ENCODE data around the gene MAPK10. TPM values are rescaled to one million over a fixed set of nuclear protein-coding genes. Genes with fewer than 3 reads are reported as not detected.

Gene MAPK10
- polyA plus RNA-seq, 3 donors = 0.36 TPM; not detected in 2

DNA sequence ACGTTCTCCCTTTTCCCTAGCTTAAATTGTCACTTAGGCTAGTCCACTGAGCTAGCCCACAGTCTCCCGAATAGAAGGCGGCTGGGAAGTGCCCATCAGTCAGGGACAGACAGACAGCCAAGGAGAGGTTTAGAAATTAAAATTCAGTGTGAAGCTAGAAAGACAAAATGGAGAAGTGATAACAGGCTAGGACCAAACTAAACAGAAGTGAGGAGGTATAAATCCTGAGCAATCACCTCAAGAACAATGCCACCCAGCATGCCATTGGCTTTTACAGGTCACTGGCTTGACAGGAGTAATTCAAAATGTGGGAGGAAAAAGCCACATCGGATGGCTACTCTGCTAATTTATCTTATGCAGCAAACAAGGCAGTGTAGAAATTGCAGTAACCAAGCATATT is 138.9 kb downstream of the MAPK10 start:
- no peak overlapping the region for H3K27ac ChIP-seq (ENCODE audit: low read depth in 1 of 2, low read length in 2 of 2)
- no peaks in the 10 kb centered on the region for H3K79me2 ChIP-seq (ENCODE audit: insufficient read depth, low read length)
- H3K27me3 Mint-ChIP-seq (ENCODE audit: low read depth in 3 of 3) = peaks cover 0 to 2% (median 0%) of the 10 kb centered on the region in 3 donors
- TF ChIP-seq, protein P1, sequence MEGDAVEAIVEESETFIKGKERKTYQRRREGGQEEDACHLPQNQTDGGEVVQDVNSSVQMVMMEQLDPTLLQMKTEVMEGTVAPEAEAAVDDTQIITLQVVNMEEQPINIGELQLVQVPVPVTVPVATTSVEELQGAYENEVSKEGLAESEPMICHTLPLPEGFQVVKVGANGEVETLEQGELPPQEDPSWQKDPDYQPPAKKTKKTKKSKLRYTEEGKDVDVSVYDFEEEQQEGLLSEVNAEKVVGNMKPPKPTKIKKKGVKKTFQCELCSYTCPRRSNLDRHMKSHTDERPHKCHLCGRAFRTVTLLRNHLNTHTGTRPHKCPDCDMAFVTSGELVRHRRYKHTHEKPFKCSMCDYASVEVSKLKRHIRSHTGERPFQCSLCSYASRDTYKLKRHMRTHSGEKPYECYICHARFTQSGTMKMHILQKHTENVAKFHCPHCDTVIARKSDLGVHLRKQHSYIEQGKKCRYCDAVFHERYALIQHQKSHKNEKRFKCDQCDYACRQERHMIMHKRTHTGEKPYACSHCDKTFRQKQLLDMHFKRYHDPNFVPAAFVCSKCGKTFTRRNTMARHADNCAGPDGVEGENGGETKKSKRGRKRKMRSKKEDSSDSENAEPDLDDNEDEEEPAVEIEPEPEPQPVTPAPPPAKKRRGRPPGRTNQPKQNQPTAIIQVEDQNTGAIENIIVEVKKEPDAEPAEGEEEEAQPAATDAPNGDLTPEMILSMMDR (IDR thresholded peaks at IDR 0.05) = no peak
- H3K36me3 ChIP-seq (replicated peaks in 1 of 2; ENCODE audit: control insufficient read depth in 1 of 2, insufficient read depth in 2 of 2, low read length in 2 of 2) = no peaks in the 10 kb centered on the region
- H3K9ac ChIP-seq (ENCODE audit: insufficient read depth, low read length, poor library complexity, severe bottlenecking) = no peak overlapping the region
- WGBS (ENCODE audit: insufficient coverage) = no CpG with 5 or more reads among the region's 4 CpGs
- no peaks in the 10 kb centered on the region for H3K9me3 ChIP-seq (replicated peaks in 1 of 2; ENCODE audit: control insufficient read depth in 1 of 2, insufficient read depth in 1 of 2, low read length in 2 of 2)
- peaks cover 0 to 5% (median 0%) of the 10 kb centered on the region in 7 donors for H3K9me3 Mint-ChIP-seq
- H3K4me1 ChIP-seq (ENCODE audit: control insufficient read depth in 1 of 2, insufficient read depth in 2 of 2, low read length in 2 of 2) = no peaks in the 10 kb centered on the region
- no peaks in the 10 kb centered on the region for H3K4me1 Mint-ChIP-seq
- H4K20me1 ChIP-seq (ENCODE audit: insufficient read depth, low read length) = no peaks in the 10 kb centered on the region
- H3K27me3 ChIP-seq (ENCODE audit: control insufficient read depth in 2 of 2, insufficient read depth in 2 of 2, low read length in 2 of 2) = no peaks in the 10 kb centered on the region
- no peak overlapping the region for H3K4me2 ChIP-seq (replicated peaks; ENCODE audit: extremely low read depth, low read length, poor library complexity, severe bottlenecking)
- no peak overlapping the region for H3K4me3 ChIP-seq (replicated peaks in 1 of 3; ENCODE audit: low read depth in 2 of 3, low read length in 3 of 3)
- no peak overlapping the region for H3K4me3 Mint-ChIP-seq
- H3K36me3 Mint-ChIP-seq = no peaks in the 10 kb centered on the region
- H3K27ac Mint-ChIP-seq = no peak overlapping the region
- intact Hi-C loops (cut with micrococcal nuclease) = no loop called here
- H2AFZ ChIP-seq (ENCODE audit: insufficient read depth, low read depth, low read length, poor library complexity, severe bottlenecking) = no peak overlapping the region
- no peak for DNase-seq

DNA sequence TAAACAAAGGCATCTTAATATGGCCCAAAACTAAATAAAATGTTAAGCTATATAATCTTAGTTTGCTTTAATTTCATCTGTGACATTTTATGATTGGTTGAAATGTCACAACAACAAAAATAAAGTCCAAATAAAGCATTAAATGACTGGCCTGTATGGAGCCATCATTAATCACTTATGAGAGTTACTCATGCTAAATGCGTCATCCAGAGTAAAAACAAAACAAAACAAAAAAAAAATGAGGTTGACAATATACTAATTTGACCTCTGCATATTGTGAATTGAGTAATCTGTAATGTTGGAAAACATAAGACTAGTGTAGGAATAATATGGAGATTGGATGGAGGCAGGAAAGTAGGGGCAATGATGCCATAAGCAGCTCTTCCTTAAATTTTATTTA is 139.7 kb downstream of the MAPK10 start:
- H3K9ac ChIP-seq (ENCODE audit: insufficient read depth, low read length, poor library complexity, severe bottlenecking) = no peak overlapping the region
- no peaks in the 10 kb centered on the region for H3K36me3 ChIP-seq (replicated peaks in 1 of 2; ENCODE audit: control insufficient read depth in 1 of 2, insufficient read depth in 2 of 2, low read length in 2 of 2)
- TF ChIP-seq, protein P1 (IDR thresholded peaks at IDR 0.05) = no peak
- H3K9me3 ChIP-seq (replicated peaks in 1 of 2; ENCODE audit: control insufficient read depth in 1 of 2, insufficient read depth in 1 of 2, low read length in 2 of 2) = no peaks in the 10 kb centered on the region
- Mint-ChIP-seq H3K36me3 (no peaks in the 10 kb centered on the region), H3K27me3 (ENCODE audit: low read depth in 3 of 3) (peaks cover 0 to 2% (median 0%) of the 10 kb centered on the region in 3 donors), H3K9me3 (peaks cover 0 to 5% (median 2%) of the 10 kb centered on the region in 7 donors), H3K4me1 (no peaks in the 10 kb centered on the region), H3K4me3 (no peak overlapping the region), H3K27ac (no peak overlapping the region)
- no peaks in the 10 kb centered on the region for H4K20me1 ChIP-seq (ENCODE audit: insufficient read depth, low read length)
- no peaks in the 10 kb centered on the region for H3K4me1 ChIP-seq (ENCODE audit: control insufficient read depth in 1 of 2, insufficient read depth in 2 of 2, low read length in 2 of 2)
- no peak overlapping the region for H3K4me3 ChIP-seq (replicated peaks in 1 of 3; ENCODE audit: low read depth in 2 of 3, low read length in 3 of 3)
- H3K27ac ChIP-seq (ENCODE audit: low read depth in 1 of 2, low read length in 2 of 2) = no peak overlapping the region
- H3K4me2 ChIP-seq (replicated peaks; ENCODE audit: extremely low read depth, low read length, poor library complexity, severe bottlenecking) = no peak overlapping the region
- DNase-seq = no peak
- H3K79me2 ChIP-seq (ENCODE audit: insufficient read depth, low read length) = no peaks in the 10 kb centered on the region
- intact Hi-C loops (cut with micrococcal nuclease) = no loop called here
- WGBS (ENCODE audit: insufficient coverage) = no CpG with 5 or more reads among the region's 1 CpG
- no peak overlapping the region for H2AFZ ChIP-seq (ENCODE audit: insufficient read depth, low read depth, low read length, poor library complexity, severe bottlenecking)
- H3K27me3 ChIP-seq (ENCODE audit: control insufficient read depth in 2 of 2, insufficient read depth in 2 of 2, low read length in 2 of 2) = no peaks in the 10 kb centered on the region
